ENCODE data around the gene MIAT. TPM values are rescaled to one million over a fixed set of nuclear protein-coding genes. Genes with fewer than 3 reads are reported as not detected.

Gene MIAT
- total and polyA plus RNA-seq, 9 of the 15 experiments (the other 6 are each of a cell fraction or from before 2014, with no cell fraction given): 0.03 to 0.93 (median 0.34) TPM

- no peak overlapping the region for H3K4me2 ChIP-seq (ENCODE audit: insufficient read depth, low read length)
- no peaks in the 10 kb centered on the region for H3K9me1 ChIP-seq (ENCODE audit: control insufficient read depth, insufficient read depth, low read length)
- no peak for DNase-seq (ENCODE audit: extremely low read depth in 1 of 4, low spot score in 3 of 4)
- H3K27ac ChIP-seq (ENCODE audit: extremely low read depth, low read depth, low read length): no peak overlapping the region
- CTCF ChIA-PET (ENCODE audit: low intra/inter-chr PET ratio): no interaction called here
- in situ Hi-C loops (cut with MboI): no loop called here
- POLR2A ChIA-PET: no interaction called here
- no TSS peak for BruUV-seq (replicated peaks)
- H3K36me3 ChIP-seq (ENCODE audit: control insufficient read depth, insufficient read depth, low read length): no peaks in the 10 kb centered on the region
- FAIRE-seq: no peak
- H4K20me1 ChIP-seq (replicated peaks; ENCODE audit: control insufficient read depth, insufficient read depth, low read length): no peaks in the 10 kb centered on the region
- H3K4me1 ChIP-seq (replicated peaks in 1 of 2; ENCODE audit: control insufficient read depth in 2 of 2, insufficient read depth in 2 of 2, low read length in 2 of 2): no peaks in the 10 kb centered on the region
- TF ChIP-seq ZNF778 (CRISPR knock-in tag; IDR thresholded peaks at IDR 0.05): no peak
- no peak for TF ChIP-seq OTX1 (CRISPR knock-in tag; IDR thresholded peaks at IDR 0.05)
- TF ChIP-seq MAX (CRISPR knock-in tag; IDR thresholded peaks at IDR 0.05): no peak
- TF ChIP-seq ZBTB34 (CRISPR knock-in tag; IDR thresholded peaks at IDR 0.05): no peak
- no peak for TF ChIP-seq ZNF316 (IDR thresholded peaks at IDR 0.05)
- no peak for TF ChIP-seq NR2F6 (CRISPR knock-in tag; IDR thresholded peaks at IDR 0.05)
- no peak for TF ChIP-seq ZNF57 (CRISPR knock-in tag; IDR thresholded peaks at IDR 0.05)
- no peak for TF ChIP-seq ZC3H8 (IDR thresholded peaks at IDR 0.05)
- TF ChIP-seq EHMT2 (IDR thresholded peaks at IDR 0.05): no peak
- no peak for TF ChIP-seq HDAC6 (IDR thresholded peaks at IDR 0.05; ENCODE audit: low read depth, low read length)
- TF ChIP-seq ZNF146 (CRISPR knock-in tag; IDR thresholded peaks at IDR 0.05; ENCODE audit: unreplicated experiment): no peak
- no peak for TF ChIP-seq USF1 (CRISPR knock-in tag; IDR thresholded peaks at IDR 0.05)
- TF ChIP-seq NUFIP1 (IDR thresholded peaks at IDR 0.05; ENCODE audit: partially characterized antibody): no peak
- TF ChIP-seq RFX1 (IDR thresholded peaks at IDR 0.05): no peak
- TF ChIP-seq ELK3 (CRISPR knock-in tag; IDR thresholded peaks at IDR 0.05): no peak
- no peak for TF ChIP-seq SIN3A (IDR thresholded peaks at IDR 0.05; ENCODE audit: borderline replicate concordance in 2 of 2, control insufficient read depth in 1 of 2, low read depth in 2 of 2, low read length in 2 of 2)
- no peak for TF ChIP-seq SPI1 (IDR thresholded peaks at IDR 0.05; ENCODE audit: borderline replicate concordance, low read depth, low read length)
- no peak for TF ChIP-seq LCOR (CRISPR knock-in tag; IDR thresholded peaks at IDR 0.05)
- TF ChIP-seq MYC (IDR thresholded peaks at IDR 0.05; ENCODE audit: low read depth, low read length): no peak
- TF ChIP-seq MYC (CRISPR knock-in tag; IDR thresholded peaks at IDR 0.05; ENCODE audit: borderline replicate concordance, low read depth): no peak
- no peak for TF ChIP-seq ZNF253 (CRISPR knock-in tag; conservative IDR thresholded peaks at IDR 0.05)
- H3K79me2 ChIP-seq (ENCODE audit: control insufficient read depth, insufficient read depth, low read length): no peaks in the 10 kb centered on the region
- H2AFZ ChIP-seq (ENCODE audit: low read depth, low read length): no peak overlapping the region
- intact Hi-C loops (cut with micrococcal nuclease): no loop called here
- no peaks in the 10 kb centered on the region for H3K9me3 ChIP-seq (replicated peaks; ENCODE audit: control insufficient read depth, insufficient read depth, low read depth, low read length)
- no peak for ATAC-seq
- H3K4me3 ChIP-seq: no peak overlapping the region
- WGBS (ENCODE audit: insufficient coverage, low coverage, missing lambda C conversion rate): 30% methylated on average over 7 of the region's 7 CpGs
- no peaks in the 10 kb centered on the region for H3K27me3 ChIP-seq (ENCODE audit: control insufficient read depth in 2 of 2, insufficient read depth in 2 of 2, low read length in 2 of 2)
- no peak overlapping the region for H3K9ac ChIP-seq (ENCODE audit: insufficient read depth in 1 of 2, low read depth in 2 of 2, low read length in 2 of 2)
Measured at GRCh38 chr22:26708256-26709009, 51.0 kb downstream of the MIAT start.
